Suprapubic skin (tissue), 4 donors: Measurements from ENCODE around the gene CSN3. TPM values are rescaled to one million over a fixed set of nuclear protein-coding genes. Genes with fewer than 3 reads are reported as not detected.
"Not testable (repeated sequence)": the region's sequence is repeated elsewhere in the genome, so short reads cannot be mapped to it uniquely, and the experiment has no call there.

Experiments used
- DNase-seq, 2 donors: peaks; one replicate each; pipeline ENCODE4 v3.0.0-alpha.2; 2019; ENCODE audit warnings: low spot score in 2 of 2
- H3K27ac ChIP-seq: fragments of 200-600 bp; sonication (generic); one replicate; pipeline ENCODE4 v1.5.1; 2019
- H3K27me3 ChIP-seq: fragments of 200-600 bp; sonication (generic); one replicate; pipeline ENCODE4 v1.5.1; 2019
- H3K36me3 ChIP-seq: fragments of 200-600 bp; sonication (generic); one replicate; pipeline ENCODE4 v1.5.1; 2019
- H3K4me1 ChIP-seq: fragments of 200-600 bp; sonication (generic); one replicate; pipeline ENCODE4 v1.5.1; 2019
- H3K4me3 ChIP-seq: fragments of 200-600 bp; sonication (generic); one replicate; pipeline ENCODE4 v1.5.1; 2019; ENCODE audit warnings: mild to moderate bottlenecking
- H3K9me3 ChIP-seq: fragments of 200-600 bp; sonication (generic); one replicate; pipeline ENCODE4 v1.5.1; 2019
- CTCF ChIP-seq, 2 donors: fragments of 200-600 bp in 1 of 2; fragments of 450-650 bp in 1 of 2; sonication (generic) in 1 of 2; IDR thresholded peaks; one replicate each; pipeline ENCODE4 v1.5.1; 2016 to 2019; ENCODE audit warnings: antibody characterized with exemption in 2 of 2, mild to moderate bottlenecking in 1 of 2, moderate library complexity in 1 of 2
- EP300 ChIP-seq: sonication (generic); formaldehyde crosslinking; IDR thresholded peaks from one replicate; pipeline ENCODE4 v1.6.1; 2017; ENCODE audit warnings: antibody characterized with exemption
- POLR2A ChIP-seq, 2 donors: fragments of 450-650 bp; IDR thresholded peaks; one replicate each; pipeline ENCODE4 v1.6.1; 2017; ENCODE audit warnings: antibody characterized with exemption in 2 of 2, mild to moderate bottlenecking in 2 of 2, moderate library complexity in 2 of 2
- POLR2AphosphoS5 ChIP-seq, 3 donors: sonication (generic); formaldehyde crosslinking; IDR thresholded peaks; one replicate each; pipeline ENCODE4 v1.6.1; 2017; ENCODE audit warnings: antibody characterized with exemption in 3 of 3
- WGBS: methylation state at CpG from one replicate; pipeline ENCODE4 v1.1.5; 2018; 5-methylcytosine and 5-hydroxymethylcytosine counted together
- total RNA-seq, 4 donors: library from RNA; depleted of rRNA; stranded (reverse); fragments of >200 nt; gene quantifications; one replicate each; pipeline ENCODE4 v1.1.0, GENCODE V29; 2016

CSN3 gene
- total RNA-seq, 4 donors from 2014 or later: not detected

GRCh38 chr4:70221389-70221788, 21.0 kb upstream of the CSN3 start:
- H3K4me1 ChIP-seq, H3K9me3 ChIP-seq, H3K36me3 ChIP-seq, H3K4me3 ChIP-seq, H3K27me3 ChIP-seq, DNase-seq, H3K27ac ChIP-seq: not testable (repeated sequence)
- 86% methylated on average over 3 of the region's 3 CpGs for WGBS

GRCh38 chr4:70221818-70222217, 20.6 kb upstream of the CSN3 start:
- not testable (repeated sequence) for H3K27me3 ChIP-seq, H3K9me3 ChIP-seq, H3K4me1 ChIP-seq, H3K4me3 ChIP-seq, H3K27ac ChIP-seq, H3K36me3 ChIP-seq, DNase-seq

- no peaks in the 10 kb centered on the region for H3K4me1 ChIP-seq
- 67% methylated on average over 2 of the region's 2 CpGs for WGBS
- DNase-seq: no peak
- H3K27ac ChIP-seq: no peak within 1 kb of the TSS
- TF ChIP-seq POLR2AphosphoS5 (IDR thresholded peaks at IDR 0.05) (no peak), EP300 (no peak), CTCF (IDR thresholded peaks at IDR 0.05) (no peak), POLR2A (IDR thresholded peaks at IDR 0.05) (no peak)
- no peaks in the 10 kb centered on the region for H3K36me3 ChIP-seq
- no peaks in the 10 kb centered on the region for H3K27me3 ChIP-seq
- no peaks in the 10 kb centered on the region for H3K9me3 ChIP-seq
- no peak within 1 kb of the TSS for H3K4me3 ChIP-seq
Observed at GRCh38 chr4:70225824-70226223, 16.6 kb upstream of the CSN3 start, which contains the start of gene FDCSP. TSS of gene FDCSP (plus strand) at chr4:70226124. CDS start at chr4:70231195, 5,071 bp downstream.

GRCh38 chr4:70236125-70236524, 6.3 kb upstream of the CSN3 start:
- Histone ChIP-seq H3K4me1 (no peaks in the 10 kb centered on the region), H3K36me3 (no peaks in the 10 kb centered on the region), H3K27ac (no peak overlapping the region), H3K27me3 (no peaks in the 10 kb centered on the region), H3K4me3 (no peak overlapping the region), H3K9me3 (no peaks in the 10 kb centered on the region)
- 85% methylated on average over 1 of the region's 1 CpG for WGBS
- no peak for TF ChIP-seq CTCF (IDR thresholded peaks at IDR 0.05)
- no peak for TF ChIP-seq EP300
- TF ChIP-seq POLR2A (IDR thresholded peaks at IDR 0.05): no peak
- no peak for TF ChIP-seq POLR2AphosphoS5 (IDR thresholded peaks at IDR 0.05)
- DNase-seq: no peak

GRCh38 chr4:70239131-70239883, 3.1 kb upstream of the CSN3 start:
- no peak for TF ChIP-seq POLR2A (IDR thresholded peaks at IDR 0.05)
- DNase-seq: no peak
- Histone ChIP-seq H3K27me3 (no peaks in the 10 kb centered on the region), H3K36me3 (no peaks in the 10 kb centered on the region), H3K9me3 (no peaks in the 10 kb centered on the region), H3K4me1 (no peaks in the 10 kb centered on the region), H3K27ac (no peak overlapping the region), H3K4me3 (no peak overlapping the region)
- 34% methylated on average over 3 of the region's 3 CpGs for WGBS

- Histone ChIP-seq H3K9me3 (no peaks in the 10 kb centered on the region), H3K4me3 (no peak overlapping the region), H3K4me1 (no peaks in the 10 kb centered on the region), H3K36me3 (no peaks in the 10 kb centered on the region), H3K27ac (no peak overlapping the region), H3K27me3 (no peaks in the 10 kb centered on the region)
- DNase-seq: no peak
- TF ChIP-seq EP300 (no peak), CTCF (IDR thresholded peaks at IDR 0.05) (no peak), POLR2A (IDR thresholded peaks at IDR 0.05) (no peak), POLR2AphosphoS5 (IDR thresholded peaks at IDR 0.05) (no peak)
- WGBS: 76% methylated on average over 5 of the region's 5 CpGs
Observed at GRCh38 chr4:70239884-70240591, 2.4 kb upstream of the CSN3 start.
